Esophagus squamous epithelium (tissue), 5 donors: ENCODE data around the gene GALNS. TPM values are rescaled to one million over a fixed set of nuclear protein-coding genes. Genes with fewer than 3 reads are reported as not detected.
"Not testable (repeated sequence)": the region's sequence is repeated elsewhere in the genome, so short reads cannot be mapped to it uniquely, and the experiment has no call there.

ENCODE experiments used
- DNase-seq: peaks from one replicate; lab custom pipeline; 2025; lab: John Stamatoyannopoulos, UW
- H3K27ac ChIP-seq, 4 donors: fragments of 200-600 bp; sonication (generic); one replicate each; pipeline ENCODE4 v1.5.1; 2016 to 2019; ENCODE audit warnings: mild to moderate bottlenecking in 1 of 4
- H3K27me3 ChIP-seq, 4 donors: fragments of 200-600 bp; sonication (generic); 1 replicate in 3 of 4; 2 replicates in 1 of 4; pipeline versions ENCODE4 v1.5.1 to v1.6.0; 2017 to 2021; ENCODE audit warnings: antibody characterized with exemption in 1 of 4
- H3K36me3 ChIP-seq, 3 donors: fragments of 200-600 bp; sonication (generic); one replicate each; pipeline ENCODE4 v1.5.1; 2016 to 2019
- H3K4me1 ChIP-seq, 3 donors: fragments of 200-600 bp; sonication (generic); one replicate each; pipeline ENCODE4 v1.5.1; 2017 to 2019
- H3K4me3 ChIP-seq, 4 donors: fragments of 200-600 bp; sonication (generic); 1 replicate in 3 of 4; 2 replicates in 1 of 4; pipeline ENCODE4 v1.5.1; 2016 to 2019; ENCODE audit warnings: mild to moderate bottlenecking in 2 of 4, moderate library complexity in 1 of 4
- H3K9me3 ChIP-seq, 3 donors: fragments of 200-600 bp; sonication (generic); one replicate each; pipeline ENCODE4 v1.5.1; 2016 to 2019
- POLR2A ChIP-seq, 4 donors: fragments of 450-650 bp; IDR thresholded peaks; one replicate each; pipeline ENCODE4 v1.6.1; 2017; ENCODE audit warnings: antibody characterized with exemption in 4 of 4, mild to moderate bottlenecking in 4 of 4, moderate library complexity in 3 of 4
- WGBS, 2 donors: methylation state at CpG; one replicate each; pipeline ENCODE4 v1.1.5; 2018; 5-methylcytosine and 5-hydroxymethylcytosine counted together
- intact Hi-C: fragments of 100-400 bp; cut with DNase I; formaldehyde crosslinking; loops from one replicate; pipeline ENCODE4 v1.15.0; 2022
- total RNA-seq, 4 donors: library from RNA; depleted of rRNA; stranded (reverse); fragments of >200 nt; gene quantifications; one replicate each; pipeline ENCODE4 v1.1.0, GENCODE V29; 2016
- TF ChIP-seq, protein P1 (sequence below), 6 experiments: fragments of 450-650 bp in 4 of 6; fragments of 200-600 bp in 2 of 6; sonication (generic) in 2 of 6; IDR thresholded peaks; one replicate each; pipeline ENCODE4 v1.5.1; 2016 to 2019; ENCODE audit warnings: antibody characterized with exemption in 6 of 6, mild to moderate bottlenecking in 4 of 6, moderate library complexity in 4 of 6
- donor health status: DM: yes; HTN: yes; CAD: no.

Gene GALNS
- total RNA-seq, 4 donors from 2014 or later: 9.5 to 24.2 (median 20.5) TPM

DNA sequence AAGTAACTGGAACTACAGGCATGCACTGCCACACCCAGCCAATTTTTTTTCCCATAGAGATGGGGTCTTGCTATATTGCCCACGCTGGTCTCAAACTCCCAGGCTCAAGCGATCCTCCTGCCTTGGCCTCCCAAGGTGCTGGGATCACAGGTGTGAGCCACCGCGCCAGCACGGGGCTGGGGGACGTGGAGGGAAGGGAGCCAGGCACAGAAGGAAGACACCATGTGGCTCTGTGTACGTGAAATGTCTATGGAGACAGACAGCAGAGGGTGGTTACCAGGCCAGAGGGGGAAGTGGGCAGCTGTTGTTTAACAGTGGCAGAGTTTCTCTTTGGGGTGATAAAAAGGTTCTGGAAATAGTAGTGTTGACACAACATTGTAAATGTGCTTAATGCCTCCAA, 67.2 kb downstream of the GALNS start:
- Histone ChIP-seq H3K4me3 (no peak overlapping the region), H3K27ac (no peak overlapping the region), H3K27me3 (peaks cover 0 to 50% (median 2%) of the 10 kb centered on the region in 4 donors), H3K4me1 (peaks cover 0 to 41% (median 4%) of the 10 kb centered on the region in 3 donors), H3K9me3 (no peaks in the 10 kb centered on the region), H3K36me3 (no peaks in the 10 kb centered on the region)
- TF ChIP-seq, protein P1, sequence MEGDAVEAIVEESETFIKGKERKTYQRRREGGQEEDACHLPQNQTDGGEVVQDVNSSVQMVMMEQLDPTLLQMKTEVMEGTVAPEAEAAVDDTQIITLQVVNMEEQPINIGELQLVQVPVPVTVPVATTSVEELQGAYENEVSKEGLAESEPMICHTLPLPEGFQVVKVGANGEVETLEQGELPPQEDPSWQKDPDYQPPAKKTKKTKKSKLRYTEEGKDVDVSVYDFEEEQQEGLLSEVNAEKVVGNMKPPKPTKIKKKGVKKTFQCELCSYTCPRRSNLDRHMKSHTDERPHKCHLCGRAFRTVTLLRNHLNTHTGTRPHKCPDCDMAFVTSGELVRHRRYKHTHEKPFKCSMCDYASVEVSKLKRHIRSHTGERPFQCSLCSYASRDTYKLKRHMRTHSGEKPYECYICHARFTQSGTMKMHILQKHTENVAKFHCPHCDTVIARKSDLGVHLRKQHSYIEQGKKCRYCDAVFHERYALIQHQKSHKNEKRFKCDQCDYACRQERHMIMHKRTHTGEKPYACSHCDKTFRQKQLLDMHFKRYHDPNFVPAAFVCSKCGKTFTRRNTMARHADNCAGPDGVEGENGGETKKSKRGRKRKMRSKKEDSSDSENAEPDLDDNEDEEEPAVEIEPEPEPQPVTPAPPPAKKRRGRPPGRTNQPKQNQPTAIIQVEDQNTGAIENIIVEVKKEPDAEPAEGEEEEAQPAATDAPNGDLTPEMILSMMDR (IDR thresholded peaks at IDR 0.05): no peak
- TF ChIP-seq POLR2A (IDR thresholded peaks at IDR 0.05): no peak
- WGBS, 2 donors: 53 to 79% methylated on average over 2 to 5 of the region's 7 CpGs
- DNase-seq: no peak
- intact Hi-C loops: no loop called here

DNA sequence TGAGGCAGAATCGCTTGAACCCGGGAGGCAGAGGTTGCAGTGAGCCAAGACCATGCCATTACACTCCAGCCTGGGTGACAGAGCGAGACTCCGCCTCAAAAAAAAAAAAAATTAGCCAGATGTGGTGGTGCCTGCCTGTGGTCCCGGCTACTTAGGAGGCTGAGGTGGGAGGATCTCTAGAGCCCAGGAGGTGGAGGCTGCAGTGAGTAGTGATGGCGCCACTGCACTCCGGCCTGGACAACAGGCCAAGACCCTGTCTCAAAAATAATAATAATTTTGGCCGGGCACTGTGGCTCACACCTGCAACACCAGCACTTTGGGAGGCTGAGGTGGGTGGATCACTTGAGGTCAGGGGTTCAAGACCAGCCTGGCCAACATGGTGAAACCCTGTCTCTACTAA, 68.0 kb downstream of the GALNS start:
- H3K36me3 ChIP-seq, H3K27ac ChIP-seq, DNase-seq, H3K4me3 ChIP-seq, H3K9me3 ChIP-seq, intact Hi-C loops: not testable (repeated sequence)
- 88 to 94% methylated on average over 3 to 8 of the region's 8 CpGs for WGBS, 2 donors
- Histone ChIP-seq H3K4me1 (peaks cover 3 to 44% (median 7%) of the 10 kb centered on the region in 3 donors), H3K27me3 (peaks cover 0 to 41% (median under 1%) of the 10 kb centered on the region in 4 donors)

DNA sequence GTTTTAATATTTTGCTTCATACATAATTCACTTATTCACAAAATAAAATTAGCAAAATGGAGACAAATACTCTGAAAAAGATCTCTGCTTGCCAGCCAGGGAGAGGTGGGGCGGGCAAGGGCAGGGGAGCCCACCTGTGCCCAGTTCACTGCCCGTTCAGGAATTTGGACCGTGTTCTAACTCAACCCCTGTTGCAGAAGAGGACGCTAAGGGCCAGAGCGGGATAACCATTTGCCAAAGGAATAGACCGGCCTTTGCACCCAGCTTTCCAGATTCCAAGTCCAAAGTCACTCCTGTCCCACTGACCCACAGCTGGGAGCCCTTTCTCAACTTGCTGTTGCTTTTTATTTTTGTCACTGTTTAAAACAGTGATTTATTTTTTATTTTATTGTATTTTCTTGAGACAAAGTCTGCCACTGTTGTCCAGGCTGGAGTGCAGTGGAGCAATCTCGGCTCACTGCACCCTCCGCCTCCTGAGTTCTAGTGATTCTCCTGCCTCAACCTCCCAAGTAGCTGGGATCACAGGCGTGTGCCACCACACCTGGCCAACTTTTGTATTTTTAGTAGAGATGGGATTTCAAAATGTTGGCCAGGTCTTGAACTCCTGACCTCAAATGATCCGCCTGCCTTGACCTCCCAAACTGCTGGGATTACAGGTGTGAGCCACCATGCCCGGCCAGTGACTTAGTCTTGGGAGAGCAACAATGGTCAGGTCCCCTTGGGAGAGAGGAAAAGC, 69.0 kb downstream of the GALNS start:
- no peak for DNase-seq
- TF ChIP-seq, protein P1 (IDR thresholded peaks at IDR 0.05): no peak
- TF ChIP-seq POLR2A (IDR thresholded peaks at IDR 0.05): no peak
- no peaks in the 10 kb centered on the region for H3K36me3 ChIP-seq
- intact Hi-C loops: no loop called here
- 83 to 92% methylated on average over 11 of the region's 11 CpGs for WGBS, 2 donors
- H3K27me3 ChIP-seq: peaks cover 0 to 31% (median 0%) of the 10 kb centered on the region in 4 donors
- no peaks in the 10 kb centered on the region for H3K9me3 ChIP-seq
- H3K4me3 ChIP-seq: no peak overlapping the region
- peaks cover 13 to 48% (median 17%) of the 10 kb centered on the region in 3 donors for H3K4me1 ChIP-seq
- no peak overlapping the region for H3K27ac ChIP-seq

DNA sequence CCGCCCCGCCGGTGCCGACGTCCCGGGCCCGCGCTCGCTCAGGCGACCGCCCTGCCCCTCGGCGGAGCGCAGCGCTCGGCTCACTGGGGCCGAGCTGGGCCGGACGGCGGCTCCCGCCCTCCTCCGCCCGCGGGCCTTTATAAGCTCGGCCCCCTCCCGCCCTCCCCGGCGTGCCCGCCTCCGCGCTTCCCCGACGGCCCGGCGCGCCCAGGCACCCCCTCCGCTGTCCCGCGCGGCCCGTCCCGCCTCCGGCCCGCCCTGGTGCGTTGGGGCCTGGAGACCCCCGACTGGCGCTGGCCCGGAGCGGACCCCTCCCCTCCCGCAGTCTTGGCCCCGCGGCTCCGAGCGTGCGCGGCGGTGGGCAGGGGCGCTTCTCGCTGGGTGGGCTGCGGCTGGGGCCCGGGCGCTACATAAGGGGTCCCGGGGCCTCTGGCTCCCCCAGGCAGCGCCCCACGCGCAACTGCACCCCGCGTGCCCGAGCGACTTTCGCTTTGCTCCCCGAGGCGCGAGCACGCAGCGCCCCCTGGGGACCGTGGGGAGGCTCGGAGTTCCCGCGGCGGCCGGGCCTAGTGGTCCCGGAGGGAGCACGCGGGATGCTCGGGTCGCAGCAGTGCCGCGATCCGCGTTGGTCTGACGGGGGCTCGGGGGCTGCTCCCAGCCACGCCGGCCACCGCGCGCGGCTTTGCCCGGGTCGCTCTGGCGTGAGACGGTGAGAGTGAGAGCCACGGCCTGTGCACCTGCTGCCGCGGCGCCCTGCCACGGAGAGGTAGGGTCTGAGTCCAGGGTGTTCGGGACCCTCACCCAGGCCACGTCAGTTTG, 71.4 kb downstream of the GALNS start, which contains the start of gene PIEZO1:
PIEZO1 (minus strand) TSS at position 115 of the 819 bp plus-strand sequence. CDS start 256 bp downstream, outside the sequence.
- WGBS, 2 donors: 0% methylated on average over 1 of the region's 110 CpGs; no CpG with 5 or more reads in 1 of the 2 donors

DNA sequence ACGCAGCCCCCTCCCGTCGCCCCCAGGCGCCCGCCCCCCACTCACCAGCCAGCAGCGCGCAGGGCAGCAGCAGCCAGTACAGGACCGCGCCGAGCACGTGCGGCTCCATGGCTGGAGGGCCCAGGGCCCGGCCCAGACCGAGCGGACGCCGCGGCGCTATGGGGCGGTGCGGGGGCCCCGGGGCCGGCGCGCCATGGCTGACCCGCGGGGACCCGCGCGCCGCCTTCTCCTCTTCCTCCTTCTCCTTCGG, 72.0 kb downstream of the GALNS start:
- TF ChIP-seq, protein P1 (IDR thresholded peaks at IDR 0.05): no peak
- no peak for TF ChIP-seq POLR2A (IDR thresholded peaks at IDR 0.05)
- Histone ChIP-seq H3K4me3 (peak overlapping the region; percentile 66 to 90 (median 88)), H3K27me3 (peaks cover 0 to 4% (median 0%) of the 10 kb centered on the region in 4 donors), H3K4me1 (peaks cover 41 to 51% (median 46%) of the 10 kb centered on the region in 3 donors), H3K36me3 (no peaks in the 10 kb centered on the region), H3K9me3 (no peaks in the 10 kb centered on the region), H3K27ac (peak overlapping the region; percentile 93 to 98 (median 94))
- no peak for DNase-seq
- intact Hi-C loops: loop anchor here (2.0 kb wide), 1 partner anchor 48 kb away; no protein-coding TSS in a partner anchor
- no CpG with 5 or more reads among the region's 32 CpGs for WGBS, 2 donors

More for the DNA sequence above, 71.4 kb downstream of the GALNS start, which contains the start of gene PIEZO1:
- intact Hi-C loops: loop anchor here (2.0 kb wide), 1 partner anchor 49 kb away; no protein-coding TSS in a partner anchor
- H3K36me3 ChIP-seq: no peaks in the 10 kb centered on the region
- H3K4me1 ChIP-seq: peaks cover 36 to 51% (median 41%) of the 10 kb centered on the region in 3 donors
- H3K9me3 ChIP-seq: no peaks in the 10 kb centered on the region
- H3K27me3 ChIP-seq: peaks cover 0 to 9% (median 0%) of the 10 kb centered on the region in 4 donors
- peak within 1 kb of the TSS; percentile 66 to 90 (median 88) for H3K4me3 ChIP-seq
- no peak for DNase-seq
- peak in 2 of 4 donors; percentile 75 to 86 for TF ChIP-seq POLR2A (IDR thresholded peaks at IDR 0.05)
- TF ChIP-seq, protein P1 (IDR thresholded peaks at IDR 0.05): peak; percentile 87 to 96 (median 93)
- peak within 1 kb of the TSS; percentile 93 to 98 (median 94) for H3K27ac ChIP-seq
